B cell (primary cell): ENCODE results near the gene TSPAN16. TPM values are rescaled to one million over a fixed set of nuclear protein-coding genes. Genes with fewer than 3 reads are reported as not detected.

ENCODE experiments used
- ATAC-seq: fragments of 200-7000 bp; cut with Tn5 transposase; one replicate; pipeline ENCODE4 v1.10.0; 2021; ENCODE audit warnings: low read depth, mild to moderate bottlenecking, moderate number of reproducible peaks, moderate library complexity
- CTCF ChIA-PET: fragments of 350-600 bp; sonication (Branson Sonifier 250); formaldehyde crosslinking; loops from one replicate; lab custom pipeline; 2021; ENCODE audit warnings: antibody characterized with exemption, inconsistent platforms; lab: Charles Lee
- POLR2A ChIA-PET: fragments of 350-600 bp; sonication (Branson Sonifier 250); formaldehyde crosslinking; loops from one replicate; lab custom pipeline; 2021; ENCODE audit warnings: antibody characterized with exemption; lab: Charles Lee
- DNase-seq: peaks from one replicate; pipeline ENCODE4 v3.0.0; 2013
- H2AFZ ChIP-seq: 2 replicates; pipeline ENCODE4 v1.6.1; 2012; ENCODE audit warnings: mild to moderate bottlenecking, low read depth, low read length; ENCODE audit not compliant: insufficient read depth, poor library complexity, severe bottlenecking
- H3K27ac ChIP-seq, 2 donors: 1 replicate in 1 of 2; 2 replicates in 1 of 2; pipeline ENCODE4 v1.5.1; 2012 to 2013; ENCODE audit warnings: low read length in 2 of 2, mild to moderate bottlenecking in 2 of 2, moderate library complexity in 1 of 2
- H3K27me3 ChIP-seq, 4 experiments: fragments of 200-600 bp in 1 of 4; sonication (generic) in 1 of 4; replicated peaks in 1 of 4; 1 replicate in 2 of 4; 2 replicates in 2 of 4; pipeline versions ENCODE4 v1.6.1 to v1.7.0; 2013 to 2016; ENCODE audit warnings: low read length in 3 of 4, mild to moderate bottlenecking in 2 of 4, mixed read lengths in 1 of 4, moderate library complexity in 1 of 4; ENCODE audit not compliant: insufficient read depth in 4 of 4, control insufficient read depth in 3 of 4; ENCODE audit errors: control extremely low read depth in 1 of 4
- H3K36me3 ChIP-seq, 2 experiments: replicated peaks in 1 of 2; 1 replicate in 1 of 2; 2 replicates in 1 of 2; pipeline versions ENCODE4 v1.6.1 to v1.7.1; 2013; ENCODE audit warnings: low read length in 1 of 2; ENCODE audit not compliant: insufficient read depth in 2 of 2, control insufficient read depth in 1 of 2; ENCODE audit errors: control extremely low read depth in 1 of 2, extremely low read depth in 1 of 2
- H3K4me1 ChIP-seq, 2 donors: fragments of 200-600 bp in 1 of 2; sonication (generic) in 1 of 2; 1 replicate in 1 of 2; 2 replicates in 1 of 2; pipeline versions ENCODE4 v1.5.1 to v1.6.1; 2013 to 2017; ENCODE audit warnings: low read length in 2 of 2; ENCODE audit not compliant: control insufficient read depth in 2 of 2, insufficient read depth in 2 of 2
- H3K4me2 ChIP-seq: replicated peaks from 2 replicates; pipeline ENCODE3; 2012; ENCODE audit warnings: mild to moderate bottlenecking, low read depth, low read length; ENCODE audit not compliant: poor library complexity, severe bottlenecking
- H3K4me3 ChIP-seq, 5 experiments: fragments of 200-600 bp in 1 of 5; sonication (generic) in 1 of 5; 1 replicate in 3 of 5; 2 replicates in 2 of 5; pipeline versions ENCODE4 v1.5.1 to v1.7.0; 2011 to 2016; ENCODE audit warnings: low read length in 4 of 5, mild to moderate bottlenecking in 4 of 5, low read depth in 2 of 5, control low read depth in 1 of 5, moderate library complexity in 1 of 5; ENCODE audit not compliant: insufficient read depth in 1 of 5; ENCODE audit errors: control extremely low read depth in 1 of 5, extremely low read depth in 1 of 5
- H3K79me2 ChIP-seq: fragments of 200-600 bp; sonication (generic); one replicate; pipeline ENCODE4 v1.6.0; 2016; ENCODE audit warnings: low read length; ENCODE audit not compliant: control insufficient read depth, insufficient read depth
- H3K9ac ChIP-seq: fragments of 200-600 bp; sonication (generic); 2 replicates; pipeline ENCODE4 v1.6.1; 2017; ENCODE audit warnings: mild to moderate bottlenecking, low read length, moderate library complexity
- H3K9me3 ChIP-seq, 3 donors: one replicate each; pipeline versions ENCODE4 v1.6.1 to v1.7.1; 2013; ENCODE audit warnings: low read length in 2 of 3; ENCODE audit not compliant: control insufficient read depth in 2 of 3, insufficient read depth in 1 of 3; ENCODE audit errors: control extremely low read depth in 1 of 3
- H4K20me1 ChIP-seq: 2 replicates; pipeline ENCODE4 v1.6.0; 2012; ENCODE audit warnings: mild to moderate bottlenecking, low read length; ENCODE audit not compliant: insufficient read depth, control insufficient read depth, poor library complexity, severe bottlenecking
- H3K27ac Mint-ChIP-seq: one replicate; pipeline ENCODE4 v1.8.0; 2021; ENCODE audit warnings: mixed read lengths
- H3K27me3 Mint-ChIP-seq: one replicate; pipeline ENCODE4 v1.8.0; 2021; ENCODE audit warnings: mixed read lengths
- H3K4me1 Mint-ChIP-seq: one replicate; pipeline ENCODE4 v1.8.0; 2021; ENCODE audit warnings: mixed read lengths
- H3K4me3 Mint-ChIP-seq: one replicate; pipeline ENCODE4 v1.8.0; 2021; ENCODE audit warnings: mixed read lengths
- H3K9me3 Mint-ChIP-seq: one replicate; pipeline ENCODE4 v1.8.0; 2022; ENCODE audit warnings: mixed read lengths; ENCODE audit not compliant: insufficient read depth
- CTCF ChIP-seq: fragments of 200-600 bp; IDR thresholded peaks from one replicate; pipeline ENCODE4 v1.8.0; 2022; ENCODE audit warnings: antibody characterized with exemption, mild to moderate bottlenecking
- EZH2 ChIP-seq: IDR thresholded peaks from 2 replicates; pipeline ENCODE4 v1.6.1; 2012; ENCODE audit warnings: borderline replicate concordance, low read depth, mild to moderate bottlenecking, moderate library complexity, low read length; ENCODE audit not compliant: insufficient read depth, poor library complexity, severe bottlenecking
- WGBS: methylation state at CpG from one replicate; pipeline ENCODE4 v1.1.5; 2013; ENCODE audit warnings: missing lambda C conversion rate; ENCODE audit not compliant: insufficient coverage; 5-methylcytosine and 5-hydroxymethylcytosine counted together
- intact Hi-C: fragments of 100-400 bp; cut with micrococcal nuclease; formaldehyde crosslinking; loops from one replicate; pipeline ENCODE4 v1.10.0; 2022
- polyA plus RNA-seq: library from polyadenylated mRNA; depleted of rRNA; stranded (reverse); fragments of >200 nt; gene quantifications from 2 replicates; pipeline ENCODE4 v1.2.3, GENCODE V29; 2012
- total RNA-seq, 2 donors: library from RNA; stranded (reverse); fragments of 120-200 nt in 1 of 2; gene quantifications; 1 replicate in 1 of 2; 2 replicates in 1 of 2; pipeline versions ENCODE4 v1.2.3 to v1.2.4, GENCODE V29; 2013 to 2022

The TSPAN16 gene
- total and polyA plus RNA-seq, 2 donors (not counting 1 experiment from before 2014, with no cell fraction given) = not detected

DNA sequence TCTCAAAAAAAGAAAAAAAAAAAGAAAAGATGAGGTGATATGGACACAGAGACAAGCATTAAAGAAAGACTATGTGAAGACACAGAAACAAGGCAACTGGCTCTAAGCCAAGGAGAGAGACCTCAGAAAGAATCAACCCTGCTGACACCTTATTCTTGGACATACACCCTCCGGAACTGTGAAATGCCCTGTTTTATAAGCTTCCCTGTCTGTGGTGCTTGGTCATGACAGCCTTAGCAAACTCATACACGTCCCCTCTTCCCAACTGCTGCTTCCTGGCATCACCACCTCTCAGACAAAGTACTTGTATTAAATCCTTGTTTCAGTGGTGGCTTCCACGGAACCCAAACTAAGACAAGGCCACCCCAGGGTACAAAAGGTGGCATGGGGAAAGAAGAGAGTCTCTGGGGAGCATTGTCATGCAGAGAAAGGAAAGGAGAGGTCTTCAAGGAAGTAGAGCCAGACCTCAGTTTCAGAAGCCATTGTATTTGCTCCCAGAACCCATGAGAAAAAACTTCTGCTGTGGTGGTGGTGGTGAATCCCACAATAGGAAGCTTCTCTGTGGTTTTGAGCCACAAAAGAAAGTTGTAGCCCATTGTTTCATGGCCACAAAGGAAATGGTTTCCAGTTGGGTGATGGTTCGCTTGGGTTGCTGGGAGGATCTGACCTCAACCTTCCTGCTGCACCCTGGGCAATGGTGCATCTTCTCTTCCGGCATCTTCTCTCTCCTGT is 16.3 kb upstream of the TSPAN16 start:
- Histone ChIP-seq H3K36me3 (no peaks in the 10 kb centered on the region), H3K4me3 (no peak overlapping the region), H3K79me2 (no peaks in the 10 kb centered on the region), H3K9me3 (peaks cover 0 to 38% (median 0%) of the 10 kb centered on the region in 3 donors), H3K9ac (no peak overlapping the region), H3K27ac (no peak overlapping the region), H3K27me3 (peaks cover 0 to 16% (median 2%) of the 10 kb centered on the region in 4 experiments), H4K20me1 (no peaks in the 10 kb centered on the region), H3K4me2 (peak overlapping the region; percentile 21), H2AFZ (peak overlapping the region; percentile 49), H3K4me1 (peaks cover 5 to 10% of the 10 kb centered on the region in 2 donors)
- H3K4me3 Mint-ChIP-seq = no peak overlapping the region
- DNase-seq (no peak), ATAC-seq (no peak)
- H3K9me3 Mint-ChIP-seq = peaks cover 3% of the 10 kb centered on the region
- H3K4me1 Mint-ChIP-seq = peaks cover 7% of the 10 kb centered on the region
- ChIA-PET CTCF (interaction anchor here (0.5 to 0.6 kb wide), 2 partner anchors 140 to 533 kb away, joined by 3 to 4 read pairs; no protein-coding TSS in a partner anchor), POLR2A (no interaction called here)
- TF ChIP-seq CTCF (no peak), EZH2 (no peak)
- intact Hi-C loops = no loop called here
- 21% methylated on average over 4 of the region's 5 CpGs for WGBS
- H3K27ac Mint-ChIP-seq = no peak overlapping the region
- H3K27me3 Mint-ChIP-seq = peaks cover 17% of the 10 kb centered on the region

- ATAC-seq = no peak
- TF ChIP-seq EZH2 = no peak
- no peak for TF ChIP-seq CTCF
- Histone ChIP-seq H3K9ac (no peak overlapping the region), H3K4me2 (no peak overlapping the region), H3K27me3 (peaks cover 0 to 13% (median 2%) of the 10 kb centered on the region in 4 experiments), H3K4me3 (no peak overlapping the region), H2AFZ (no peak overlapping the region), H3K4me1 (peaks cover 5 to 10% of the 10 kb centered on the region in 2 donors), H3K36me3 (no peaks in the 10 kb centered on the region), H3K79me2 (no peaks in the 10 kb centered on the region), H3K27ac (no peak overlapping the region), H3K9me3 (peaks cover 0 to 38% (median 0%) of the 10 kb centered on the region in 3 donors), H4K20me1 (no peaks in the 10 kb centered on the region)
- CTCF ChIA-PET = interaction anchor here (0.6 kb wide), 1 partner anchor 48 kb away, joined by 4 read pairs; no protein-coding TSS in a partner anchor
- peaks cover 3% of the 10 kb centered on the region for H3K9me3 Mint-ChIP-seq
- H3K4me3 Mint-ChIP-seq = no peak overlapping the region
- POLR2A ChIA-PET = no interaction called here
- 85% methylated on average over 9 of the region's 11 CpGs for WGBS
- peaks cover 10% of the 10 kb centered on the region for H3K27me3 Mint-ChIP-seq
- intact Hi-C loops = no loop called here
- H3K4me1 Mint-ChIP-seq = peaks cover 7% of the 10 kb centered on the region
- DNase-seq = no peak
- H3K27ac Mint-ChIP-seq = no peak overlapping the region
These were observed 14.5 kb upstream of the TSPAN16 start for GRCh38 chr19:11281356-11282049.
